Fibroblast of skin of scalp (primary cell): Measurements from ENCODE around the gene OGFOD3. TPM values are rescaled to one million over a fixed set of nuclear protein-coding genes. Genes with fewer than 3 reads are reported as not detected.
"Not testable (repeated sequence)": the region's sequence is repeated elsewhere in the genome, so short reads cannot be mapped to it uniquely, and the experiment has no call there.

ENCODE experiments used
- DNase-seq: peaks from one replicate; pipeline ENCODE4 v3.0.0-alpha.2; 2013
- polyA plus RNA-seq, 2 experiments: library from polyadenylated mRNA; unstranded; fragments of 120-200 nt; gene quantifications; one replicate each; pipeline ENCODE4 v1.2.1, GENCODE V29; 2013; ENCODE audit not compliant: insufficient read length in 2 of 2

The OGFOD3 gene
- 35.3 TPM for polyA plus RNA-seq (2013, experiment 1 of 2; ENCODE audit: insufficient read length)
- 29.5 TPM for polyA plus RNA-seq (2013, experiment 2 of 2; ENCODE audit: insufficient read length)

- peak; percentile 83 for DNase-seq
Observed at GRCh38 chr17:82418001-82418986, at the start of gene OGFOD3, which contains the start of gene HEXD. Gene OGFOD3, minus strand, starts transcription at chr17:82418586. Its CDS starts 101 bp downstream, at chr17:82418485. Gene HEXD, plus strand, starts transcription at chr17:82418347. Its CDS starts 1,453 bp downstream, at chr17:82419800.

DNA sequence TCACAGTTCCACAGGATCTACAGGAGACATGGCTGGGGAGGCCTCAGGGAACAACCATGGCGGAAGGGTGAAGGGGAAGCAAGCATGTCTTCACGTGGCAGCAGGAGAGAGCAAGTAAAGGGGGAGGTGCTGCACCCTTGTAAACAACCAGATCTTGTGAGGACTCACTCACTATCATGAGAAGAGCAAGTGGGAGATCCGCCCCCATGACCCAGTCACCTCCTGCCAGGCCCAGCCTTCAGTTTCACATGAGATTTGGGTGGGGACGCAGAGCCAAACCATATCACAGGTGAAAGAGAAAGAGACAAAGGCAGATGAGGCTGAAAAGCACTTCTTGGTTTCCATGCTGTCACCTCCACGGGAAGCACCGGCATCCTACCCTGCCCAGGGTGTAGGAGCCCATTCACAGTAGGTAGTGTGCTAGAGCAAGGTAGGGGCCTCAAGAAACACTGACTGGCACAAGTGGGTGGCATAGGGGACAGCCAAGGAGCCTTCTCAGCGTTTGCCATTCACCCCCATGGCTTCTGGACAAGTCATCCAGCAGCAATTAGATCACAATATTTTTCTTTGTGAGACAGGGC lies 46.7 kb upstream of the OGFOD3 start:
- DNase-seq: no peak

- DNase-seq: no peak
Observed at GRCh38 chr17:82464567-82464929, 46.2 kb upstream of the OGFOD3 start.

- DNase-seq: no peak
Observed at GRCh38 chr17:82463925-82464566, 45.7 kb upstream of the OGFOD3 start.

- DNase-seq: no peak
Observed at GRCh38 chr17:82463391-82463790, 45.0 kb upstream of the OGFOD3 start.

- no peak for DNase-seq
Observed at GRCh38 chr17:82461827-82462524, 43.6 kb upstream of the OGFOD3 start.

- not testable (repeated sequence) for DNase-seq
Observed at GRCh38 chr17:82459936-82460335, 41.5 kb upstream of the OGFOD3 start.

GRCh38 chr17:82458885-82459424 lies 40.6 kb upstream of the OGFOD3 start:
- DNase-seq: no peak

- peak; percentile 99 for DNase-seq
Observed at GRCh38 chr17:82458179-82458884, 39.9 kb upstream of the OGFOD3 start, which contains the start of gene NARF. Gene NARF, plus strand, starts transcription at chr17:82458741. Its CDS starts 63 bp downstream, at chr17:82458804.

DNA sequence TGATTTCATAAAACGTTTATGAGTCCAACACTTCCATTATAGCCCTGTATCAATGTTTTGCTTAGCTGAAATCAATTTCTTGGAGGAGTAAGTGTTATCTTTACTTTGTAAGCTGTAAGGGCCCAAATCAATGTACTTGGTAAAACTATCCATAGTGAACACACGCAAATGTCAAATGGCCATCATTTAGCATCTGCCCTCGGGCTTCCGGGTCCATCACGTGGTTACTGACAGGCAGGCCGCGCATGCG lies 39.5 kb upstream of the OGFOD3 start:
- DNase-seq: no peak

GRCh38 chr17:82457073-82457928 lies 38.9 kb upstream of the OGFOD3 start:
- DNase-seq: no peak

- not testable (repeated sequence) for DNase-seq
Observed at GRCh38 chr17:82453706-82454105, 35.3 kb upstream of the OGFOD3 start.

GRCh38 chr17:82453151-82453550 lies 34.8 kb upstream of the OGFOD3 start:
- DNase-seq: not testable (repeated sequence)

DNA sequence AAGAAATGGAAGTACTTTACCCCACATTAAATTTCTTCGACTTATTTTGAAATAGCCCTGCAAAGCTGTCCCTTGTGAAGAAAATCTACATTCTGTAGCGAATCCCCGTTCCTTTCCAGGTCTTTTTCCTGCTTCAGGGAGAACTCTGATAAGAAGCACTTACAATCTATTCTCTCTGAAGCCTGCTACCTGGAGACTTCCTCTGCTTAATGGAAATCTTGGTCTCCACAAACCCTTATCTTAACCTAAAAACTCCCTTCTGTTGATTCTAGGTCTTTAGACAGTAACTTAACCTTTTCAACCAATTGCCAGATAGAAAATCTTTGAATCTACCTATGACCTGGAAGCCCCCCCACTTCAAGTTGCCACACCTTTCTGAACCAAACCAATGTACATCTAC lies 33.8 kb upstream of the OGFOD3 start:
- no peak for DNase-seq

DNA sequence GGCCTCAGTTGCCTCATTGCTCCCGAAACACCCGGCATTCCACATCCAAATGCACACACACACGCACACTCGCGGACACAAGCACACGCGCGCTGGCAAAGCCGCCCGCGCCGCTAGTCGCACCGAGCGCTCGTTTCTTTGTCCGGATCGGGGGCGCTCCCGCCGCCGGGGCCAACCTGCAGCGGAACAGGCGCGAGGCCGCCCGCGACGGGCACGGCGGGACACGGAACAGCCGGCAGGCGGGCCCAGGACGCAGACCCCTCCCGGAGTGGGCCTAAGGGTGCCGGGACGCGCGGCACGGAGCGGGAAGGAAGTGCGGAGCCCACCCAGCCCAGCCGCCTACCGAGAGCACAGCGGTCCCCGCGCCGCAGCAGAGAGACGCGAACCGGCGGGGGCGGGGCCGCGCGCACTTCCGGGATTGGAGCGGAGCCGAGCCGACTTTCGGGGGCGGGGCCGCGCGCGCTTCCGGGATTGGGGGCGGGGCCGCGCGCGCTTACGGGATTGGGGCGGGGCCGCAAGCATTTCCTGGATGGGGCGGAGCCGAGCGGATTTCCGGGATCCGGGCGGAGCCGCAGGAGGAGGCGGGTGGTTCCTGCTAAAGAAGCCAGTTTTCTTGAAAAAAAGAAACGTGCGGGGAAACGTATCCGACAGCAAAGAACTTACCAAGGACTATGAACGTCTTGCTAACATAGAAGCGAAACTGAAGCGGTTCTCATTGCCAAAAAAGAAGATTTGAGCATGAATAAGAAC lies 32.1 kb upstream of the OGFOD3 start, which contains the start of gene CYBC1:
TSS of gene CYBC1 (minus strand) at position 396 of the 750 bp plus-strand sequence. CDS start 1,498 bp downstream, outside the sequence.
- DNase-seq: peak; percentile 95

DNA sequence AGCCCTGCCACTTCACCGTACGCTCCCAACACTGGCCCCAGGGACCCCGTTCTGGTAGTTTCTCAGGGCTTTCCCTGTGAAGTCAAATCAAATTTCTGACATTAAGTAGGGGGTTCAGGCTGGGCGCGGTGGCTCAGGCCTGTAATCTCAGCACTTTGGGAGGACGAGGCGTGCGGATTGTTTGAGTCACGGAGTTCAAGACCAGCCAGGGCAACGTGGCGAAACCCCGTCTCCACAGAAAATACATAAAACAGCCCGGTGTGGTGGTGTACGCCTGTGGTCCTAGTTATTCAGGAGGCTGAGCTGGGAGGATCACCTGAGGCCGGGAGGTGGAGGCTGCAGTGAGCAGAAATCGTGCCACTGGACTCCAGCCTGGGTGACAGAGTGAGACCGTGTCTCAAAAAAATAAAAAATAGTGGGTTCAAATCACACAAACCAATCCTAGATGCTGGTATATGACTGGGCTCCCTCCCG lies 31.5 kb upstream of the OGFOD3 start:
- DNase-seq: no peak

GRCh38 chr17:82449131-82449882 lies 30.9 kb upstream of the OGFOD3 start:
- DNase-seq: no peak

- DNase-seq: no peak
Observed at GRCh38 chr17:82447876-82448275, 29.5 kb upstream of the OGFOD3 start.

DNA sequence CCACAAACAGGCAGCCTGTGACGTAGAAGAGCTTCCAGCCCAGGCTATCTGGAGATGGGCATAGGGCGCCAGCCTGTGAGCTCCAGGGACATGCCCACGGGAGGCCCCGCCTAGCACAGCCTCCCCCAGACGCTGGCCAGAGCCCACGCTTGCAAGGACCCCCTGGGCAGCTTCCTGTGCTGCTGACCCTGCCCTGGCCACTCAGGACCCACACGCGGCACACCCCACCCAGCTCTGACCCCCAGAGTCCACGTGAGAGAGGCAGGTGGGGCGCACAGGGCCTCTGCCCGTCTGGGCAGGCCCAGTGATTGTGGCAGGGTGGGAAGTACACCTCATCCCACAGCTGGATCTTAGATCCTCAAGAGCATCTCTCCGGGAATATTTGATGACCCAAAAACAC lies 28.3 kb upstream of the OGFOD3 start:
- DNase-seq: no peak
